Activated T-cell treated with anti-CD3 and anti-CD28 coated beads for 24 hours (primary cell): ENCODE data around the gene TAF3.
"Not testable (repeated sequence)": the region's sequence is repeated elsewhere in the genome, so short reads cannot be mapped to it uniquely, and the experiment has no call there.

Experiments
- DNase-seq: peaks from one replicate; pipeline ENCODE4 v3.0.0-alpha.2; 2020; ENCODE audit warnings: low read depth

Gene TAF3

GRCh38 chr10:7811743-7812142, 6.6 kb upstream of the TAF3 start:
- not testable (repeated sequence) for DNase-seq

GRCh38 chr10:7813481-7813880, 4.8 kb upstream of the TAF3 start:
- DNase-seq, result no peak

- DNase-seq, result no peak
Measured at GRCh38 chr10:7817576-7817975, 729 bp upstream of the TAF3 start.

- no peak for DNase-seq
Measured at GRCh38 chr10:7817984-7818294, 366 bp upstream of the TAF3 start.

DNA sequence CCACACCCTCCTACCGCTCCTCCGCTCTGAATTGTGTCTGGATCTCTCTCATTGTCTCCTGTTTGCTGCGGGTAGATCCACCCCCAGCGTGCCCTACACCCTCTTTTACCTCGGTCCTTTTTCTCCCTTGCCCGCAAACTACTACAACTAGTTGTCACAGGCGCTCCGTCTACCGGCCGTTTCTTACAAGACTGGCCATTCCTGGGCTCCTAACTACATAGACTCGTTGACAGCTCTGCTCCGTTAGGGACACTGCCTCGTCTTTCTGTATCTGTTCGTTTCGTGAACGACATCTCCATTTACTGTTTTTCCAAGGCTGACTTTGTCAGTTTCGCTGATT, 786 bp downstream of the TAF3 start:
- DNase-seq, result peak; percentile 20

DNA sequence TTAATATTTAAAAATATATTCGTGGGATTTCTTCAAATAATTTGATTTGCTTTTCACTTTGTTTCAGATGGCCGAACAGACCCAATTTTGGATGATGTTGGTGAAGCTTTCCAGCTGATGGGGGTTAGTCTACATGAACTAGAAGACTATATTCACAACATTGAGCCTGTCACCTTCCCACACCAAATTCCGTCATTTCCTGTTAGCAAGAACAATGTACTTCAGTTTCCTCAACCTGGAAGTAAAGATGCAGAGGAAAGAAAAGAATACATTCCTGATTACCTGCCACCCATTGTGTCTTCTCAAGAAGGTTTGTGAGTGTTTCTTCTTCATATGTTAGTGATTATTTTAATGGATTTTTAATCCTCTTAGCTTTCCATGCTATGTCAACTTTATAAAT, 5.9 kb downstream of the TAF3 start:
- no peak for DNase-seq

- no peak for DNase-seq
Measured at GRCh38 chr10:7826971-7827370, 8.7 kb downstream of the TAF3 start.

GRCh38 chr10:7829289-7829834, 11.1 kb downstream of the TAF3 start:
- DNase-seq, result no peak

GRCh38 chr10:7832060-7832459, 13.8 kb downstream of the TAF3 start:
- no peak for DNase-seq

- DNase-seq, result no peak
Measured at GRCh38 chr10:7833210-7833609, 14.9 kb downstream of the TAF3 start.

DNA sequence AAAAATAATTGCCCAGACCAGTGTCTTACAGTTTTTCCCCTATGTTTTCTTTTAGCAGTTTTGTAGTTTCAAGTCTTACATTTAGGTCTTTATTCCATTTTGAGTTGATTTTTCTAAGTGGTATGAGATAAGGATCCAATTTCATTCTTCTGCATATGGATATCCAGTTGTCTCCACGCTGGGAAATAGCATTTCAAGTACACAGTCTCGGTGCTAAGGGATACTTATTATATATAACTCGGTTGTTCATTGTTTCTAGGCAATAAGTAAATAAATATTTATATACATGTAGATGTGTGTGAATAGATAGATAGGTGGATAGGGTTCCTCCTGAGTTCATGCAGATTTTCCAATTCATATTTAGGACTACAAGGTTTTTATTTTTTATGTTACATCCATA, 16.0 kb downstream of the TAF3 start:
- no peak for DNase-seq

GRCh38 chr10:7836571-7836970, 18.3 kb downstream of the TAF3 start:
- no peak for DNase-seq

- no peak for DNase-seq
Measured at GRCh38 chr10:7846591-7846990, 28.3 kb downstream of the TAF3 start.

GRCh38 chr10:7853226-7853842, 35.0 kb downstream of the TAF3 start:
- DNase-seq, result no peak

DNA sequence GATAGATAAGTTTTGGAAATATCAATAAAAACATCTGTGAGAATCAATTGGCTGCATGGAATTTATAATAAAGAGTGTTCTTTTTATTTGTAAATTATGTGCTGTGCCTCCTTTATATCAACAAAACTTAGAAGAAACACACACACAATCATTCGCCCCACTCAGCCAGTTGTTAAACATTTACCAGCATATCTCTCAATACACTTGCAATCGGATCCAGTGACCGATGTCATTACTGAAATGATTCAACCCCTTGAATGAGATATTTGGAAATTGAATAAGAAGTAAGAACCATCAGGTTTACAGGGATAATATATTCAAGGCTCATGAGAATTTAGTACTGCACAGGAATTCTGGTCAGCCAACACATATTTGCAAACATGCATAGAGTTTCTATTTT, 35.6 kb downstream of the TAF3 start:
- no peak for DNase-seq

- no peak for DNase-seq
Measured at GRCh38 chr10:7855205-7855604, 36.9 kb downstream of the TAF3 start.

- no peak for DNase-seq
Measured at GRCh38 chr10:7856678-7857077, 38.4 kb downstream of the TAF3 start.

- DNase-seq, result no peak
Measured at GRCh38 chr10:7857262-7857661, 39.0 kb downstream of the TAF3 start.

DNA sequence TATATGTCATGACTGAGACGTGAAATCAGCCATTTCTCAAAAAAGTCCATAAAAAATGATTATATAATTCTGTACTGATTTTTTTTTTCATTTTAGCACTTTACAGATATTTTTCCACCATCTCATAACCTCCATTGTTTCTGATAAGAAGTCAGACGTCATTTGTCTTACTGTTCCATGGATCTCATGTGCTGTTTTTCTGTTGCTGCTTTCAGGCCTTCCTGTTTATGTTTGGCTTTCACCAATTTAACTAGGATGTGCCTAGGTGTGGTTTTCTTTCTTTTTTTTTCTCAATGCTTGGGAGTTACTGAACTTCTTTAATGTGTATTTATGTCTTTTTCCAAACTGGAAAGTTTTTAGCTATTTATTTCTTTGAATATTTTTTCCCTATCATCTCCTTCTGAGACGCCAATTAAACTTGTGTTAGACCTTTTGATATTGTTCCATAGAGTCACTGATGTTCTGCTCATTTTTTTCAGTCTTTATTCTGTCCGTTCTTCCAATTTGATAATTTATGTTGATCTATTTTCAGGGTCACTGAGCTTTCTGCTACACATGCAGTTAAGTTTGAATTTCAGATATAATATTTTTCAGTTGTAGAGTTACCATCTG, 43.3 kb downstream of the TAF3 start:
- DNase-seq, result no peak

DNA sequence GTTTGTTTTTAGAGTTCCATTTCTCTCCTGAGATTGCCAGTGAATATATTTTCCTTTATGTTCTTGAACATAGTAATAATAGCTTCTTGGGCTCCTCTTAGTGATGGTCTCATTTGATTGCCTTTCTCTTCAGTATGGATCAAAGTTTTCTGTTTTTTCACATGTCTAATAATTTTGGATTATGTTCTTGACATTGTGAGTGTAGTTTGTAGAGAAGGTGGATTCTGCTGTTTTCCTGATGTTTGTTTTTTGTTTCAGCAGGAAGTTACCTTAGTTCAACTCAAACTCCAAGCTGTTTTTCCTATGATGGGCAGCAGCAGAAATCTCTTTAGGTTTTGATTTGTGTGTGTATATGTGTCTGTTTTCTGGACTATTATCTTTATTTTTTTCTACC, 43.8 kb downstream of the TAF3 start:
- no peak for DNase-seq

DNA sequence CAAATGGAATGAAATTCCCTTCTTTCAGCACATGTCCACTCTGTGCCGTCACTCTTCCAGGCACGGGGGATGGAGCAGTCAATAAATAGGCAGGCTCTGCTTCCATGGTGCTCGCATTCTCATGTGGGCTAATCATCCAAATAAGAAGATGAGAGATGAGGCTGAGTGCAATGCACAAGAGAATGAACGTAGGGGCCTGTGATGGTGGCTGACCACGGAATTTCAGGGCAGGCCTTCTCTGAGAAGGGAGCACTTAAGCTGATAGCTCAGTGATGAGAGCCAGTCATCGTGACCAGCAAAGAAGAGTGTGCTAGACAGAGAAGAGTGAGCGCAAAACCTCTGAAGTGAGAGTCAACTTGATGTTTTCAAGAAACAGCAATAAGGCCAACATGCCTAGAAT, 47.9 kb downstream of the TAF3 start:
- no peak for DNase-seq

DNA sequence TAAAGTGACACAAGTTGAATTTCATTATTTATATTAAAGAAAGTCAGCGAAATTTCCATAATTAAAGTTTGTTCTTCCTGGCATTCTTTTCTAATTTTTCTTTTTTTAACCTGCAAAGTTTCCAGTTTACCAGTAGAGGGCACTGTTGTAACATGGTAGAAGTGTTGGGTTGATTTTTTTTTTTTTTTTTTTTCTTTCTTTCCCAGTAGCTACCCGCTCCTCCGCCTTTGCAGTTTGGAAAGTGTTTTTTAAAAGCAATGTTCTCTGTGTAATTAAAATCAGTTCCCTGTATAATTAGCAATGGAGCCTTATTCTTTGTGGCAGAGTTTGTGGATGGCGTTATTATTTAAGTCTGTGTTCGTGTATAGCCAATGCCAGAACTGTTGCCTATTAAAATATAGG, 53.7 kb downstream of the TAF3 start:
- no peak for DNase-seq

DNA sequence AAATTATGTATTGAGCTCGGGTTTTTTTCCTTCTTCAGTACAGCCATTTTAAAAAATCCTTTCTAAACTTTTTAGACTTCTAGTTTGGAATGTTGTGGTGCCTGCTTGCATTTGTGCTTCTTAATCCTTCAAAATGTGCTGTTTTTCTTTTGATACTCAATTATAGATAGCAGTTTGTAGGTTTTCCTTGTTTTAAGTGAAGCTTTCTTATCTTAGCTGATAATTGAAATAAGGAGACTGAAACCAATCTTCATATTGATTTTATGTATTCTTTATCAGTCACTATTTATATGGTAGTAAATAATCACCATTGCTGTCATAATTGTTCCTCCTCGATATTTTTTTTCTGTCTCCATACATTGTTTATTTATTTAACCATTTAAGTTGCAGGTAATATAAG, 56.6 kb downstream of the TAF3 start:
- DNase-seq, result no peak

DNA sequence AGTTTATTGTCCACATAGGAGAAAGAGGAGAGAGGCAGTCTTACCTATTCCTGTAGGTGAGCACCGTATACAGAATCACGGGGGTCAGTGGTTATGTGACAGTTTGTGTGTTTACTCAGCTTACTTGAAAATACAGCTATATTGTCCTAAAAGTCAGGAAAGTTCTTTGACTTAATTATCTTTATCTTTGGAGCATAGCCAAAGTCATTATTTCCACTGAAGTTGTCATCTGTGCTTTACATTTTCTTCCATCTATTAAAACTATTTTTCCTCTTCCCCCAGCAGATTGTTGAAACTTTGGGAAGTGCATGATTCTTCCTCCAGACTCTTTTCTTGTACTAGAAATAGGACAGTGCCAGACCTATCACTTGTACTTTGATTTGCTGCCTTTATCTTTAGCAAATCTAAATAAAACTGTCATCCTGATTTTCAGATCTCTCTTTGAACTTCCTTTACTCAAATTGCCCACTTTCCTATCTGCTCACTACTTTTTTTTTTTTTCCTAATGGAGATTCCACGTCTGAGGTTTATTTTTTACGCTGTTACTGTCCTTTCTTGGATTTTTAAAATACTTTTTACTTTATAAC, 58.3 kb downstream of the TAF3 start:
- DNase-seq, result no peak
